Measurements from ENCODE around the gene KRT26. TPM values are rescaled to one million over a fixed set of nuclear protein-coding genes. Genes with fewer than 3 reads are reported as not detected.

KRT26 gene
- total RNA-seq, 1 donor from 2014 or later: not detected

DNA sequence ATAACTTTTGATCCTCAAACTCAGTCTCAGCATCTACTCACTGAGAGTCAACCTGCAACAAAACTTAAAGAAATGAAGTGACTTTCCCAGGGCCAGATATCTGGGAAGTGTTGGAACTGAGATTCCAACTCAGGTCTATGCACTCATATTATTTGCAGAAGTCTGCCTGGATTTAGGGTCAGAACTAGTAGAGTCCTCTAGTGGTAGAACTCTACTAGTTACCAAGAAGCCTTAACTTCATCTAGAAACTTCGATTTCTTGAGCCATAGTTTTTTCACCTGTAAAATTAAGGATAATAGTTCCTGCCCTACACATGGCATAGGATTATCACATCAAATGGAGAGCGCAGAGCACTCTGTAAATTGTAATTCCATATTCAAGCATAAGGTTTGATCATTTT lies 45.1 kb downstream of the KRT26 start:
- Mint-ChIP-seq H3K9me3 (no peaks in the 10 kb centered on the region), H3K27ac (peak overlapping the region; percentile 74), H3K4me1 (peaks cover 26% of the 10 kb centered on the region), H3K4me3 (peak overlapping the region; percentile 12), H3K36me3 (ENCODE audit: low read depth) (no peaks in the 10 kb centered on the region), H3K27me3 (no peaks in the 10 kb centered on the region)
- DNase-seq (no peak), ATAC-seq (ENCODE audit: low read depth) (no peak)
- TF ChIP-seq, protein P1, sequence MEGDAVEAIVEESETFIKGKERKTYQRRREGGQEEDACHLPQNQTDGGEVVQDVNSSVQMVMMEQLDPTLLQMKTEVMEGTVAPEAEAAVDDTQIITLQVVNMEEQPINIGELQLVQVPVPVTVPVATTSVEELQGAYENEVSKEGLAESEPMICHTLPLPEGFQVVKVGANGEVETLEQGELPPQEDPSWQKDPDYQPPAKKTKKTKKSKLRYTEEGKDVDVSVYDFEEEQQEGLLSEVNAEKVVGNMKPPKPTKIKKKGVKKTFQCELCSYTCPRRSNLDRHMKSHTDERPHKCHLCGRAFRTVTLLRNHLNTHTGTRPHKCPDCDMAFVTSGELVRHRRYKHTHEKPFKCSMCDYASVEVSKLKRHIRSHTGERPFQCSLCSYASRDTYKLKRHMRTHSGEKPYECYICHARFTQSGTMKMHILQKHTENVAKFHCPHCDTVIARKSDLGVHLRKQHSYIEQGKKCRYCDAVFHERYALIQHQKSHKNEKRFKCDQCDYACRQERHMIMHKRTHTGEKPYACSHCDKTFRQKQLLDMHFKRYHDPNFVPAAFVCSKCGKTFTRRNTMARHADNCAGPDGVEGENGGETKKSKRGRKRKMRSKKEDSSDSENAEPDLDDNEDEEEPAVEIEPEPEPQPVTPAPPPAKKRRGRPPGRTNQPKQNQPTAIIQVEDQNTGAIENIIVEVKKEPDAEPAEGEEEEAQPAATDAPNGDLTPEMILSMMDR (IDR thresholded peaks at IDR 0.05): no peak
- intact Hi-C loops (cut with micrococcal nuclease): loop anchor here (1.0 to 5.0 kb wide), 4 partner anchors 103 to 165 kb away; no protein-coding TSS in a partner anchor
- POLR2A ChIA-PET: interaction anchor here (0.8 to 1.4 kb wide), 8 partner anchors 80 to 962 kb away, joined by 3 to 8 read pairs (median 4); partner anchors contain the start of gene SMARCE1
- CTCF ChIA-PET: interaction anchor here (0.8 to 1.1 kb wide), 5 partner anchors 74 to 939 kb away, joined by 3 to 6 read pairs (median 3); no protein-coding TSS in a partner anchor

DNA sequence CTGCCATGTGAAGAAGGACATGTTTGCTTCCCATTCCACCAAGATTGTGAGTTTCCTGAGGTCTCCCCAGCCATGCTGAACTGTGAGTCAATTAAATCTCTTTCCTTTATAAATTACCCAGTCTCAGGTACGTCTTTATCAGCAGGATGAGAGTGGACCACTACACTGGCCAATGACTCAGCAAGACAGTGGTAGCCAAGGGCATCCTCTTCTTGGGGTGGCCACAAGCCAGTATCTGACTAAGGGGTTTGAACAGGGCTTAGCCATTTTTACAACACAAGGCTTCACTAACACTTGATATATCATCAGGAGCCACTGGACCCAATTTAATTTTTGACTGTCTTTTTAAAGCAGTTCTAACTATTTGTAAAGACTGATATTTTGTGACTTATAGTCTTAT lies 47.3 kb downstream of the KRT26 start:
- CTCF ChIA-PET: no interaction called here
- DNase-seq: no peak
- no peak overlapping the region for H3K4me3 Mint-ChIP-seq
- ATAC-seq (ENCODE audit: low read depth): no peak
- H3K36me3 Mint-ChIP-seq (ENCODE audit: low read depth): no peaks in the 10 kb centered on the region
- no peaks in the 10 kb centered on the region for H3K9me3 Mint-ChIP-seq
- POLR2A ChIA-PET: no interaction called here
- peaks cover 3% of the 10 kb centered on the region for H3K27me3 Mint-ChIP-seq
- H3K4me1 Mint-ChIP-seq: peaks cover 24% of the 10 kb centered on the region
- intact Hi-C loops (cut with micrococcal nuclease): loop anchor here (5.0 kb wide), 1 partner anchor 162 kb away; no protein-coding TSS in a partner anchor
- no peak overlapping the region for H3K27ac Mint-ChIP-seq
- TF ChIP-seq, protein P1 (IDR thresholded peaks at IDR 0.05): no peak

DNA sequence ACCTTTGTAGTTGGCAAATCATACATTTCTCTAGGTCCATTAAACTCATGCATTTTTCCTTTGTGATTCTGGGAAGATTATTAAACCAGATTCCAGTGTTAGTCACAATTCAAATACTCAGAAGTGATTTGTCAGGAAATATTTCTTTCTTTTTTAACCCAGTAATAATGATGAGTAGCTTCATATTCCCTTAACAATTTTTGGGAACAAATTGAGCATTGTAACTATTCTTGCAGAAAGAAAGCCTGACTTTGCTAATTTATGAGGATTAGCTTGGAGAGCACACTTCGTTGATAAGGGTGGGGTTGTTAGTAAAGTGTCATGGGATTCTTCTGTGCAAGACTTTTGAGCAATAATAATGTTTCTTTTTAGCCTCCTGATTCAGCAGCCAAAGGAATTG lies 49.8 kb downstream of the KRT26 start:
- H3K4me1 Mint-ChIP-seq: peaks cover 7% of the 10 kb centered on the region
- no peak for ATAC-seq (ENCODE audit: low read depth)
- POLR2A ChIA-PET: no interaction called here
- H3K4me3 Mint-ChIP-seq: no peak overlapping the region
- no peak overlapping the region for H3K27ac Mint-ChIP-seq
- H3K9me3 Mint-ChIP-seq: no peaks in the 10 kb centered on the region
- no peak for DNase-seq
- peaks cover 8% of the 10 kb centered on the region for H3K27me3 Mint-ChIP-seq
- TF ChIP-seq, protein P1 (IDR thresholded peaks at IDR 0.05): no peak
- H3K36me3 Mint-ChIP-seq (ENCODE audit: low read depth): no peaks in the 10 kb centered on the region
- intact Hi-C loops (cut with micrococcal nuclease): no loop called here
- CTCF ChIA-PET: no interaction called here

DNA sequence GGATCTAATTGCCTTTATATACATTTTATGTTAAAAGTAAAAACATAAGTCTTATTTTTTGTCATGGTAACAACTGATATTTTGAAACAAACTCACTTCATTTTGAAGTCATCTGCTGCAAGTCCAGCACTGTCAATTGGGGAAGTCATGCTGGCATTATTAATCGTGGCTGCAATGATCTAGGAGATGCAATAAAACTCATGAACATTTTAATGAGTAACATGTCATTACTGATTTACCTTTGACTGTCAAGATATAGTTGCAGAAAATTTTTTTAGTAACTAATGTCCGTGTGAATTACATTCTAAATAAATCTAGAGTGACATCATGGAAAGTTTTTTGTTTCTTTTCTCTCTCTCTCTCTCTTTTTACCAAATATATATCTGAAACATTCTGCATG lies 51.1 kb downstream of the KRT26 start:
- ChIA-PET POLR2A (no interaction called here), CTCF (no interaction called here)
- ATAC-seq (ENCODE audit: low read depth) (no peak), DNase-seq (no peak)
- H3K27me3 Mint-ChIP-seq: peaks cover 8% of the 10 kb centered on the region
- H3K4me1 Mint-ChIP-seq: no peaks in the 10 kb centered on the region
- intact Hi-C loops (cut with micrococcal nuclease): no loop called here
- H3K36me3 Mint-ChIP-seq (ENCODE audit: low read depth): no peaks in the 10 kb centered on the region
- no peak overlapping the region for H3K27ac Mint-ChIP-seq
- H3K4me3 Mint-ChIP-seq: no peak overlapping the region
- no peaks in the 10 kb centered on the region for H3K9me3 Mint-ChIP-seq
- TF ChIP-seq, protein P1 (IDR thresholded peaks at IDR 0.05): no peak

DNA sequence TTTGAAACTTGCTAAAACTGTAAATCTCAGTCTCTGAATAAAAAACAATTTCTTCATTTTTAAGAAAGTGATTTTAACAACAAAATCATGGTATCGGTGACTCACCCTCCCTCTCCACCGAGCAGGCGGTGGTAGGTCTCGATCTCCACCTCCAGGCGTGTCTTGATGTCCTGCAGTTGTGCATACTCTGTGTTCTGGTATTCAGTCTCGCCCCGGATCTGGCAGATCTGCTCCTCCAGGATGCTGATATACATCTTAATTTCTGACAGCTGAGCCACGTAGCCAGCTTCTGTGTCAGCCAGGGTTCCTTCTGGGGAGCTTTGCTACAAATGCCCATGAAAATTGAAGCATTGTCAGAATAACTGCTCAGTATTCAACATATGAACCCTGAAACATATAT lies 53.1 kb downstream of the KRT26 start:
- DNase-seq (no peak), ATAC-seq (ENCODE audit: low read depth) (no peak)
- Mint-ChIP-seq H3K27me3 (peaks cover 13% of the 10 kb centered on the region), H3K27ac (no peak overlapping the region), H3K9me3 (no peaks in the 10 kb centered on the region), H3K36me3 (ENCODE audit: low read depth) (no peaks in the 10 kb centered on the region), H3K4me1 (no peaks in the 10 kb centered on the region), H3K4me3 (no peak overlapping the region)
- intact Hi-C loops (cut with micrococcal nuclease): loop anchor here (5.0 kb wide), 1 partner anchor 73 kb away; no protein-coding TSS in a partner anchor
- POLR2A ChIA-PET: interaction anchor here (0.6 kb wide), 1 partner anchor 403 kb away, joined by 3 read pairs; no protein-coding TSS in a partner anchor
- CTCF ChIA-PET: no interaction called here
- TF ChIP-seq, protein P1 (IDR thresholded peaks at IDR 0.05): no peak
